Measurements from ENCODE around the gene TRUB1. TPM values are rescaled to one million over a fixed set of nuclear protein-coding genes. Genes with fewer than 3 reads are reported as not detected.

TRUB1 gene
- total RNA-seq, 1 experiment from 2014 or later: 11.5 TPM

DNA sequence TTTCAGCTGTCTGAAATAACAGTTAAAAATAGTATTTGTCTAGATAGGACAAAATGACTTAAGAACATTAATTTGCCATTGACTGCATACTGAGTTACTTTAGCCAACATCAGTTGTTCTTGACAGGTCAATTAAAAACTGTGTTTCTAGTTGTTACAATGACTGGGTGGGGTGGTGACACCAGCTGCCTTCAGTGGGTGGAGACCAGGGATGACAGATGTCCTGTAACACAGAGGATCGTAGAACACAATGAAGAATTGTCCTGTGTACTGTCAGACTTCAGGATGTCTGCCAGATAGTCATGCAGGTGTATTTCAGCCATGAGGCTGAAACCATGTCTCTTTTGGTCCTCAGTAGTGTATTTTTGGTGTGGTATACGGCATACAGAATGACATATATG, 24.4 kb downstream of the TRUB1 start:
- no TSS peak for BruUV-seq (replicated peaks)

GRCh38 chr10:114963908-114964307, 25.9 kb downstream of the TRUB1 start:
- no peaks in the 10 kb centered on the region for H3K27me3 ChIP-seq (ENCODE audit: insufficient read depth, low read depth)
- H2AFZ ChIP-seq: no peak overlapping the region
- H3K9me2 ChIP-seq (ENCODE audit: insufficient read depth): no peaks in the 10 kb centered on the region
- H3K4me3 ChIP-seq: no peak overlapping the region
- no peak overlapping the region for H3K27ac ChIP-seq
- no peaks in the 10 kb centered on the region for H3K9me3 ChIP-seq (ENCODE audit: insufficient read depth, low read depth)
- no peak for DNase-seq
- intact Hi-C loops (cut with micrococcal nuclease; ENCODE audit: unreplicated experiment): no loop called here
- H3K4me1 ChIP-seq (replicated peaks; ENCODE audit: insufficient read depth): no peaks in the 10 kb centered on the region
- H3K36me3 ChIP-seq (ENCODE audit: low read depth): no peaks in the 10 kb centered on the region
- ChIA-PET POLR2A (ENCODE audit: unreplicated experiment) (no interaction called here), CTCF (no interaction called here)
- no peaks in the 10 kb centered on the region for H4K20me1 ChIP-seq (ENCODE audit: insufficient read depth)
- H3K4me2 ChIP-seq: no peak overlapping the region
- BruUV-seq (replicated peaks): no TSS peak
- TF ChIP-seq CTCF (conservative IDR thresholded peaks at IDR 0.05) (no peak), EZH2 (IDR thresholded peaks at IDR 0.05; ENCODE audit: low read depth) (no peak)
- H3F3A ChIP-seq (ENCODE audit: insufficient read depth, low read depth): no peaks in the 10 kb centered on the region
- H3K79me2 ChIP-seq (ENCODE audit: low read depth): 0 out of 2 replicates have a peak, but pooled peaks cover 5% of the 10 kb centered on the region

More for the DNA sequence above, 24.4 kb downstream of the TRUB1 start:
- Histone ChIP-seq H3K79me2 (ENCODE audit: low read depth) (0 out of 2 replicates have a peak, but pooled peaks cover 5% of the 10 kb centered on the region), H2AFZ (no peak overlapping the region), H3K36me3 (ENCODE audit: low read depth) (no peaks in the 10 kb centered on the region), H3K27ac (no peak overlapping the region), H3F3A (ENCODE audit: insufficient read depth, low read depth) (no peaks in the 10 kb centered on the region), H3K9me2 (ENCODE audit: insufficient read depth) (no peaks in the 10 kb centered on the region), H3K4me2 (no peak overlapping the region), H3K4me1 (replicated peaks; ENCODE audit: insufficient read depth) (no peaks in the 10 kb centered on the region), H4K20me1 (ENCODE audit: insufficient read depth) (no peaks in the 10 kb centered on the region), H3K27me3 (ENCODE audit: insufficient read depth, low read depth) (no peaks in the 10 kb centered on the region), H3K9me3 (ENCODE audit: insufficient read depth, low read depth) (no peaks in the 10 kb centered on the region), H3K4me3 (no peak overlapping the region)
- ChIA-PET CTCF (no interaction called here), POLR2A (ENCODE audit: unreplicated experiment) (no interaction called here)
- TF ChIP-seq EZH2 (IDR thresholded peaks at IDR 0.05; ENCODE audit: low read depth) (no peak), CTCF (conservative IDR thresholded peaks at IDR 0.05) (no peak)
- intact Hi-C loops (cut with micrococcal nuclease; ENCODE audit: unreplicated experiment): no loop called here
- no peak for DNase-seq

GRCh38 chr10:114967071-114967470, 29.1 kb downstream of the TRUB1 start:
- ChIA-PET CTCF (no interaction called here), POLR2A (ENCODE audit: unreplicated experiment) (no interaction called here)
- H3K9me2 ChIP-seq (ENCODE audit: insufficient read depth): no peaks in the 10 kb centered on the region
- H3K79me2 ChIP-seq (ENCODE audit: low read depth): 0 out of 2 replicates have a peak, but pooled peaks cover 5% of the 10 kb centered on the region
- no peak overlapping the region for H3K27ac ChIP-seq
- no peaks in the 10 kb centered on the region for H4K20me1 ChIP-seq (ENCODE audit: insufficient read depth)
- intact Hi-C loops (cut with micrococcal nuclease; ENCODE audit: unreplicated experiment): no loop called here
- H3K36me3 ChIP-seq (ENCODE audit: low read depth): no peaks in the 10 kb centered on the region; the same call in 1 of the 2 replicates
- no TSS peak for BruUV-seq (replicated peaks)
- H3K27me3 ChIP-seq (ENCODE audit: insufficient read depth, low read depth): no peaks in the 10 kb centered on the region
- no peak overlapping the region for H3K4me3 ChIP-seq
- no peaks in the 10 kb centered on the region for H3F3A ChIP-seq (ENCODE audit: insufficient read depth, low read depth)
- H3K9me3 ChIP-seq (ENCODE audit: insufficient read depth, low read depth): no peaks in the 10 kb centered on the region
- no peak overlapping the region for H2AFZ ChIP-seq
- no peaks in the 10 kb centered on the region for H3K4me1 ChIP-seq (replicated peaks; ENCODE audit: insufficient read depth)
- DNase-seq: no peak
- no peak for TF ChIP-seq EZH2 (IDR thresholded peaks at IDR 0.05; ENCODE audit: low read depth)
- no peak for TF ChIP-seq CTCF (conservative IDR thresholded peaks at IDR 0.05)
- no peak overlapping the region for H3K4me2 ChIP-seq

Measured in PC-9 (cell line).